ENCODE data around the gene FAF1.
A peak's percentile ranks its signal among the peaks of the same experiment; 100 is the strongest.

FAF1 gene

DNA sequence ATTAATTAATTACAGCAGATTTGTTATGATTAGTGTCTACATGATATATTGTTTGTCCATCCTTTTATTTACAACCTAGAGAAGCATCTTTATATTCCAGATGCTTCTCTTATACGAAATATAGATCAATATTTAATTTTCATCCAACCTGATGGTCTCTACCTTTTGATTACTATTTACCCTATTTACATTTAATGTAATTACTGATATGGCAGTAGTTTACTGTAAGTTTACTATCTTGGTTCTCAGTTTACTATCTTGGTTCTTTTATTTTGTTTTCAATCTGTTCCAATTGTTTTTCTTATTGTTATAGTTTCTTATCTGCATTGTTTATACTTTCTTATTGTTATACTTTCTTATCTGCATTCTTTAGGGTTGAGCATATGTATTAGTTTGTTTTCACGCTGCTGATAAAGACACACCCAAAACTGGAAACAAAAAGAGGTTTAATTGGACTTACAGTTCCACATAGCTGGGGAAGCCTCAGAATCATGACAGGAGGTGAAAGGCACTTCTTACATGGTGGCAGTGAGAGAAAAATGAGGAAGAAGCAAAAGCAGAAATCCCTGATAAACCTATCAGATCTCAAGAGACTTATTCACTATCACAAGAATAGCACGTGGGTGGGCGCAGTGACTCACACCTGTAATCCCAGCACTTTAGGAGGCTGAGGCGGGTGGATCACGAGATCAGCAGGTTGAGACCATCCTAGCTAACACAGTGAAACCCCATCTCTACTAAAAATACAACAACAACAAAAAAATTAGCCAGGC lies 28.9 kb downstream of the FAF1 start:
- Histone ChIP-seq H3K27ac (no peak overlapping the region), H3K4me3 (ENCODE audit: low read depth, low read length) (no peak overlapping the region), H3K36me3 (peaks cover 15% of the 10 kb centered on the region), H3K27me3 (ENCODE audit: insufficient read depth, low read depth, severe bottlenecking) (no peaks in the 10 kb centered on the region), H3K9me3 (ENCODE audit: severe bottlenecking) (no peaks in the 10 kb centered on the region)
- TF ChIP-seq, protein P1, sequence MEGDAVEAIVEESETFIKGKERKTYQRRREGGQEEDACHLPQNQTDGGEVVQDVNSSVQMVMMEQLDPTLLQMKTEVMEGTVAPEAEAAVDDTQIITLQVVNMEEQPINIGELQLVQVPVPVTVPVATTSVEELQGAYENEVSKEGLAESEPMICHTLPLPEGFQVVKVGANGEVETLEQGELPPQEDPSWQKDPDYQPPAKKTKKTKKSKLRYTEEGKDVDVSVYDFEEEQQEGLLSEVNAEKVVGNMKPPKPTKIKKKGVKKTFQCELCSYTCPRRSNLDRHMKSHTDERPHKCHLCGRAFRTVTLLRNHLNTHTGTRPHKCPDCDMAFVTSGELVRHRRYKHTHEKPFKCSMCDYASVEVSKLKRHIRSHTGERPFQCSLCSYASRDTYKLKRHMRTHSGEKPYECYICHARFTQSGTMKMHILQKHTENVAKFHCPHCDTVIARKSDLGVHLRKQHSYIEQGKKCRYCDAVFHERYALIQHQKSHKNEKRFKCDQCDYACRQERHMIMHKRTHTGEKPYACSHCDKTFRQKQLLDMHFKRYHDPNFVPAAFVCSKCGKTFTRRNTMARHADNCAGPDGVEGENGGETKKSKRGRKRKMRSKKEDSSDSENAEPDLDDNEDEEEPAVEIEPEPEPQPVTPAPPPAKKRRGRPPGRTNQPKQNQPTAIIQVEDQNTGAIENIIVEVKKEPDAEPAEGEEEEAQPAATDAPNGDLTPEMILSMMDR (IDR thresholded peaks at IDR 0.05; ENCODE audit: low read depth, low read length): no peak
- DNase-seq: no peak

DNA sequence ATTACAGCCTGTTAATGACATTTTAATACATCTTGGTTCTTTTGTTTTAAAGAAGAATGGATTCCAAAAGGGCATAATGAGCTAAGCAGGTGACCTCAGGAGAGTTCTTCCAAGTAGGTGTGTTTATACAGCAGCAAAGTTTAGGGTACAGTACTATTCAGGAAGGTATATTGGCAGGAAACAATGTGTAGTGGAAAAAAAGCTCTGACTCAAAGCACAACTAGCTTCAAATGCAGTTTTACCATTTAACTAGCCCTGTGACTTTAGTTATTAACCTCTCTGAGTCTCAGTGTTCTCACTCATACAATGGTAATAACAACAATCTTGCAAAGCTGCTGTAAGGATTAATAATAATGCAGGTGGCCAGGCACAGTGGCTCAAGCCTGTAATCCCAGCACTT lies 29.9 kb downstream of the FAF1 start:
- H3K4me3 ChIP-seq (ENCODE audit: low read depth, low read length): no peak overlapping the region
- peaks cover 15% of the 10 kb centered on the region for H3K36me3 ChIP-seq
- H3K9me3 ChIP-seq (ENCODE audit: severe bottlenecking): no peaks in the 10 kb centered on the region
- H3K27ac ChIP-seq: peak overlapping the region; percentile 9
- no peaks in the 10 kb centered on the region for H3K27me3 ChIP-seq (ENCODE audit: insufficient read depth, low read depth, severe bottlenecking)
- TF ChIP-seq, protein P1 (IDR thresholded peaks at IDR 0.05; ENCODE audit: low read depth, low read length): no peak
- DNase-seq: no peak

DNA sequence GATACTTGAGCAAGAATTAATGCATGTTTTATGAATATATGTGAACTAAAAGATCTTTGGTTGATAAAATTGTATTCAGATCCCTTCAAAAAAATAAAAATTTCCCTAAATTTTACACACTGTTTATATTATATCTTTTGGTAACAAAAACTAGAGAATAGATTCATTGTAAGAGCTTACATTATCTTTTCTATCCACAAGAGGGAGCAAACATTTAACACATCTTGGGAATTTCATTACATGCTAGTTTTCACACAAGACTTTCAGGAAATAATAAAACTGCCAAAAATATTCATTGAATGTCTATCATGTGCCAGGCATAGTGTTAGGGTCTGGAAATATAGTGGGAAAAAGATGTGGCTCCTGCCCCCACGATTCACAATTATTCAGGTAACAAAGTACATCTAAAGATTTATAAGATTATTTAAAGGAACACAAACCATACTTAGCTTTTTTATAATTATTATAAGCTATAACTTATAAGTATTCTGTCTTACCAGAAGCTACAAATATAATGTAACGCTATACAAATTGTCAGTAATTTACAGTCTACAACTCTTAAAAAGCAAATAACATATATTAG lies 30.6 kb downstream of the FAF1 start:
- TF ChIP-seq, protein P1 (IDR thresholded peaks at IDR 0.05; ENCODE audit: low read depth, low read length): no peak
- DNase-seq: no peak

DNA sequence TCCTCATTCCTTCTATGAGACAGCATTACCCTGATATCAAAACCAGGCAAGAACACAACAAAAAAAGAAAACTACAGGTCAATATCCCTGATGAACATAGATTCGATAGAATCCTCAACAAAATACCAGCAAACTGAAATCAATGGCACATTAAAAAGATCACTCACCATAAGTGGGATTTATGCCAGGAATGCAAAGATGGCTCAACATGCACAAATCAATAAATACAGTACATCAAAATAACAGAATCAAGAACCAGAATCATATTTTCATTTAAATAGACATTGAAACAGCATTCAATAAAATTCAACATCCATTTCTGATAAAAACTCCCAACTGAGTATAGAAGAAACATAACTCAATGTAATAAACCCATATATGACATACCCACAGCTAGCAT lies 36.5 kb downstream of the FAF1 start:
- H3K36me3 ChIP-seq: peaks cover 15% of the 10 kb centered on the region
- H3K27ac ChIP-seq: no peak overlapping the region
- TF ChIP-seq, protein P1 (IDR thresholded peaks at IDR 0.05; ENCODE audit: low read depth, low read length): no peak
- H3K4me3 ChIP-seq (ENCODE audit: low read depth, low read length): no peak overlapping the region
- H3K9me3 ChIP-seq (ENCODE audit: severe bottlenecking): peaks cover 3% of the 10 kb centered on the region
- no peak for DNase-seq
- H3K27me3 ChIP-seq (ENCODE audit: insufficient read depth, low read depth, severe bottlenecking): no peaks in the 10 kb centered on the region

More for the DNA sequence above, 30.6 kb downstream of the FAF1 start:
- Histone ChIP-seq H3K4me3 (ENCODE audit: low read depth, low read length) (no peak overlapping the region), H3K36me3 (peaks cover 15% of the 10 kb centered on the region), H3K9me3 (ENCODE audit: severe bottlenecking) (no peaks in the 10 kb centered on the region), H3K27ac (no peak overlapping the region), H3K27me3 (ENCODE audit: insufficient read depth, low read depth, severe bottlenecking) (no peaks in the 10 kb centered on the region)

DNA sequence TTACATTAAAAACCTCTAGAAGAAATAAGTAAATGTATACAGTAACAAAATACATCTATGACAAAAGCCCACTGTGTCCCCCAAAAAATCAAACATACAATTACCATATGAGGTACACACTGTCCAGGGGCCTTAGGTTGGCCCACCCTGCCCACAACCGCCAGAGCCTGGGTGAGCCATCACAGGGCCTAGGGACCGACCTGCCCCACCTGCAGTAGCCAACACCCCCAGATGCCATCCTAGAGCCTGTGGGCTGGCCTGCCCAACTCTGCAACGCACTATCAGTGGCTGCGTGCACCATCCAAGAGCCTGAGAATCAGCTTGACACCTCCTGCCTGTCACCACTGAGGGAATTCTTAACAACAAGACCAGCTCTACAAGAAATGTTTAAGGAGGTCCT lies 39.0 kb downstream of the FAF1 start:
- Histone ChIP-seq H3K27me3 (ENCODE audit: insufficient read depth, low read depth, severe bottlenecking) (no peaks in the 10 kb centered on the region), H3K9me3 (ENCODE audit: severe bottlenecking) (peaks cover 3% of the 10 kb centered on the region), H3K4me3 (ENCODE audit: low read depth, low read length) (no peak overlapping the region), H3K36me3 (no peaks in the 10 kb centered on the region; the same call in 1 of the 2 replicates), H3K27ac (no peak overlapping the region)
- no peak for DNase-seq
- TF ChIP-seq, protein P1 (IDR thresholded peaks at IDR 0.05; ENCODE audit: low read depth, low read length): no peak
